AG08396 (cell line): Measurements from ENCODE around the gene S1PR4.
"Not testable (repeated sequence)": the region's sequence is repeated elsewhere in the genome, so short reads cannot be mapped to it uniquely, and the experiment has no call there.

Experiments
- DNase-seq: peaks from one replicate; pipeline ENCODE4 v3.0.0; 2012; ENCODE audit warnings: low spot score, mixed read lengths

Gene S1PR4

GRCh38 chr19:3153286-3154230, 25.0 kb upstream of the S1PR4 start:
- DNase-seq, result no peak

DNA sequence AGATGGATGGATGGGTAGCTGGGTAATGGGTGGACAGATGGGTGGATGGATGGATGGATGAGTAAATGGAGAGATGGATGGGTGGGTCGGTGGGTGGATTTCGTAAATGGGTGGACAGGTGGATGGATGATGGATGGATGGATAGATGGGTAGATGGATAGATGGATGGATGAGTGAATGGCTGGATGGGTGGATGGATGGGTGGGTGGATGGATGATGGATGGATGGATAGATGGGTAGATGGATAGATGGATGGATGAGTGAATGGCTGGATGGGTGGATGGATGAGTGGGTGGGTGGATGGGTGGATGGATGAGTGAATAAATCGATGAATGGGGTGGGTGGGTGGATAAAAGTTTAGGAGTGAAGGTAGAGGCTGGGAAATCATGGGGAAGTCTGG, 24.1 kb upstream of the S1PR4 start:
- DNase-seq, result not testable (repeated sequence)

- peak; percentile 87 for DNase-seq
Measured at GRCh38 chr19:3154957-3155736, 23.4 kb upstream of the S1PR4 start.

DNA sequence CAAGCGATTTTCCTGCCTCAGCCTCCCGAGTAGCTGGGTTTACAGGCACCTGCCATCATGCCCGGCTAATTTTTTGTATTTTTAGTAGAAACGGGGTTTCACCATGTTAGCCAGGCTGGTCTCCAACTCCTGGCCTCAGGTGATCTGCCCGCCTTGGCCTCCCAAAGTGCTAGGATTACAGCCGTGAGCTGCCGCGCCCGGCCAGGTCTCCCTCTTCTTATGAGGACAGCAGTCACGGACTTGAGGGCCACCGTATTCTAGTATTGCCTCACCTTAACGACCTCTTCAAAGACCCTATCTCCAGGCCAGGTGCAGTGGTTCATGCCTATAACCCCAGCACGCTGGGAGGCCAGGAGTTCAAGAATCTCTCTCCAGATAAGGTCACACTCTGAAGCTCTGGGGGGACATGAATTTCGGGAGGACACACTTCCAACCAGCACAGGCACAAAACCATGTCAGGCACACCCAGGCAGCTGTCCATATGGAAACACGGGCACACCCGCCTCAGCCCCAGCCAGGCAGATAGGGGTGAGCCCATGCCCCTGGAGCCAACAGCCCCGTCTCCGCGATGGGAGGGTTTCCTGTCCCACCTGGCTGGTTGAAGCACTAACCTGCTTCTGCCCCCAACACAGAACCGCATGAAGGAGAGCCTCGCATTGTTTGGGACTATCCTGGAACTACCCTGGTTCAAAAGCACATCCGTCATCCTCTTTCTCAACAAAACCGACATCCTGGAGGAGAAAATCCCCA, 21.3 kb upstream of the S1PR4 start:
- DNase-seq, result no peak

GRCh38 chr19:3159565-3159964, 19.0 kb upstream of the S1PR4 start:
- DNase-seq, result no peak

DNA sequence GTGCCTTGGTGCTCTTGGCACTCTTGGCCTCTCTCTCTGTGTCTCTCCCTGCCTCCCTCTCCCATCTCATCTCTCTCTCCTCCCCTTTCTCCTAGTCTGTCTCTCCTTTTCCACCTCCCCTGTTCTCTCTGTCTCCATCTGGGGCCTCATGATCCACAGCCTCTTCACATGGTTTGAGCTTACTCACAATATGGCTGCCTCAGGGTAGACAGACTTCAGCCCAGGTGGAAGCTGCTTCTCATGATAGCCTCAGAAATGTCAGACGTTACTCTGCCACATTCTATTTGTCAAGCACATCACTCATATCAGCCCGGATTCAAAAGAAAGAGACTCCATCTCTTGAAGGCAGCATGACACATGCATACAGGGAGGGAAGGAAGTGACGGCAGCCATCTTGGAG, 18.4 kb upstream of the S1PR4 start:
- DNase-seq, result no peak

GRCh38 chr19:3161453-3161852, 17.1 kb upstream of the S1PR4 start:
- DNase-seq, result peak; percentile 57

GRCh38 chr19:3162418-3163229, 15.9 kb upstream of the S1PR4 start:
- DNase-seq, result peak; percentile 53

- peak; percentile 86 for DNase-seq
Measured at GRCh38 chr19:3163230-3163886, 15.2 kb upstream of the S1PR4 start.

GRCh38 chr19:3163943-3164342, 14.6 kb upstream of the S1PR4 start:
- no peak for DNase-seq

GRCh38 chr19:3167533-3168272, 10.9 kb upstream of the S1PR4 start:
- no peak for DNase-seq

- DNase-seq, result no peak
Measured at GRCh38 chr19:3171894-3172672, 6.5 kb upstream of the S1PR4 start.

DNA sequence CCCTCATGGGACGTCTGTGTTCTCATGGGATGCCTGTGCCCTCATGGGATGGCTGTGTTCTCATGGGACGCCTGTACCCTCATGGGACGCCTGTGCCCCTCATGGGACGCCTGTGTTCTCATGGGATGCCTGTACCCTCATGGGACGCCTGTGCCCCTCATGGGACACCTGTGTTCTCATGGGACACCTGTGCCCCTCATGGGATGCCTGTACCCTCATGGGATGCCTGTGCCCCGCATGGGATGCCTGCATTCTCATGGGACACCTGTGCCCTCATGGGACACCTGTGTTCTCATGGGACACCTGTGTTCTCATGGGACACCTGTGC, 5.9 kb upstream of the S1PR4 start:
- DNase-seq, result not testable (repeated sequence)

DNA sequence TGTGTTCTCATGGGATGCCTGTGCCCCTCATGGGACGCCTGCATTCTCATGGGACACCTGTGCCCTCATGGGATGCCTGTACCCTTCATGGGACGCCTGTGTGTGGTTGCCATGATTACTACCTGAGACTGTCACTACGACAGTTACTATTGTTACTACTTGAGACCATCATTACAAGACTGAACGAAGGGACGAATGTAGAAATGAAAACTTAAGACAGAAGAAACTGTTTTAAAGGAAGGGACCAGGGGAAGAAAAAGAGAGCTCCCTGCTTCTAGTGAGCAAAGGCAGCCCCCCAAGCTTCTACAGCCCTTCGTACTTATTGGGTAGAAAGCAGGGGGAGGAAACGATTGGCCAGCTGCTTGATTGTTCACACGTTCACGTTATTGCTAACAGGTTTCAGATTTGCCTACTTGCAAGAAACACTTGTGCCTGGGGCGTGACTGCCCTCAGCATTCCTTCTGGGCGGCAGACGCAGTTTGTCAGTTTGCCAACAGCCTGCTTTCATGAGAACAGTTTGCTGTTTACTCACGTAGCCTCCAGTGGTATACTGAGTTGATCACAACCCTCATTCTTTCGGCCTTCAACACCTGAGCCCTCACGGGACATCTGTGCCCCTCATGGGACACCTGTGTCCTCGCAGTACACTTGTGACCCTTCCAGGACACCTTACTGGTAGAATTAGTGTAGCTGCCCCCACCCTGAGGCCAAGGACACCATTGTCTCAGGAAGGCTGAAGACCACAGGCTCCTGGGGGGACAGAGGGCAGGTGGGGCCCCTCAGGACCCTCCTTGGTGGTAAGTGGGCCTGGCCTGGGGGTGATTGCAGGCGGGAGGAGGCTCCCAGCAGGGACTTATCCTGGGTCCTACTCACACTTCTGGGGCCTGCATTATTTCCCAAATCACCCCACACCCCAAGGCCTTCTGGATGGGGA, 2.5 kb upstream of the S1PR4 start:
- DNase-seq, result no peak

DNA sequence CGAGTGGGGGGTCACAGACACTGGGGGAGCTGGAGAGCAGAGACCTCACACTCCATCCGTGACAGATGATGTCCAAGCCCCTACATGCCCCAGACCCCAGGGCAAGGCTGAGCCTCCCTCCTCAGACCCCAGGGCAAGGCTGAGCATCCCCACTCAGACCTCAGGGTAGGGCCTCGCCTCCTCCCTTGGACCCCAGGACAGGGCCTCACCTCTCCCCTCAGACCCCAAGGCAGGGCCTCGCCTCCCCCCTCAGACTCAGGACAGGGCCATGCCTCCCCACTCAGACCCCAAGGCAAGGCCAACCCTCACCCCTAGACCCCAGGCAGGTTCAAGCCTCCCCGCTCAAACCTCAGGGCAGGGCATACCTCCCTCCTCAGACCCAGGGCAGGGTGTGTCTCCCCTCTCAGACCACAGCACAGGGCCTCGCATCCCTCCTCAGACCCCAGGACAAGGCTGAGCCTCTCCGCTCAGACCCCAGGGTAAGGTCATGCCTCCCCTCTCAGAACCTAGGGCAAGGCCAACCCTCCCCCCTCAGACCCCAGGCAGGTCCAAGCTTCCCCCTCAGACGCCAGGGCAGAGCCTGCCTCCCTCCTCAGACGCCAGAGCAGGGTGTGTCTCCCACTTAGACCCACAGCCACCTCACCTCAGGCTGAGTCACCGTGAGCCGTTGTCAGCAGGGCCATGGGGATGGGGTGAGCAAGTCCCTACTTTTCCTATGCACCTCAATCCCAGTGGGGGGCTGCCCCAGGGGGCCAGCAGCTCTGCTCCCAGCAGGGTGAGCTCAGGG, 1.7 kb upstream of the S1PR4 start:
- DNase-seq, result peak; percentile 86

DNA sequence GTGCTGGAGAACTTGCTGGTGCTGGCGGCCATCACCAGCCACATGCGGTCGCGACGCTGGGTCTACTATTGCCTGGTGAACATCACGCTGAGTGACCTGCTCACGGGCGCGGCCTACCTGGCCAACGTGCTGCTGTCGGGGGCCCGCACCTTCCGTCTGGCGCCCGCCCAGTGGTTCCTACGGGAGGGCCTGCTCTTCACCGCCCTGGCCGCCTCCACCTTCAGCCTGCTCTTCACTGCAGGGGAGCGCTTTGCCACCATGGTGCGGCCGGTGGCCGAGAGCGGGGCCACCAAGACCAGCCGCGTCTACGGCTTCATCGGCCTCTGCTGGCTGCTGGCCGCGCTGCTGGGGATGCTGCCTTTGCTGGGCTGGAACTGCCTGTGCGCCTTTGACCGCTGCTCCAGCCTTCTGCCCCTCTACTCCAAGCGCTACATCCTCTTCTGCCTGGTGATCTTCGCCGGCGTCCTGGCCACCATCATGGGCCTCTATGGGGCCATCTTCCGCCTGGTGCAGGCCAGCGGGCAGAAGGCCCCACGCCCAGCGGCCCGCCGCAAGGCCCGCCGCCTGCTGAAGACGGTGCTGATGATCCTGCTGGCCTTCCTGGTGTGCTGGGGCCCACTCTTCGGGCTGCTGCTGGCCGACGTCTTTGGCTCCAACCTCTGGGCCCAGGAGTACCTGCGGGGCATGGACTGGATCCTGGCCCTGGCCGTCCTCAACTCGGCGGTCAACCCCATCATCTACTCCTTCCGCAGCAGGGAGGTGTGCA, 587 bp downstream of the S1PR4 start:
- no peak for DNase-seq

DNA sequence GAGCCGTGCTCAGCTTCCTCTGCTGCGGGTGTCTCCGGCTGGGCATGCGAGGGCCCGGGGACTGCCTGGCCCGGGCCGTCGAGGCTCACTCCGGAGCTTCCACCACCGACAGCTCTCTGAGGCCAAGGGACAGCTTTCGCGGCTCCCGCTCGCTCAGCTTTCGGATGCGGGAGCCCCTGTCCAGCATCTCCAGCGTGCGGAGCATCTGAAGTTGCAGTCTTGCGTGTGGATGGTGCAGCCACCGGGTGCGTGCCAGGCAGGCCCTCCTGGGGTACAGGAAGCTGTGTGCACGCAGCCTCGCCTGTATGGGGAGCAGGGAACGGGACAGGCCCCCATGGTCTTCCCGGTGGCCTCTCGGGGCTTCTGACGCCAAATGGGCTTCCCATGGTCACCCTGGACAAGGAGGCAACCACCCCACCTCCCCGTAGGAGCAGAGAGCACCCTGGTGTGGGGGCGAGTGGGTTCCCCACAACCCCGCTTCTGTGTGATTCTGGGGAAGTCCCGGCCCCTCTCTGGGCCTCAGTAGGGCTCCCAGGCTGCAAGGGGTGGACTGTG, 1.2 kb downstream of the S1PR4 start:
- no peak for DNase-seq
